ENCODE results near the gene ATP2B3. TPM values are rescaled to one million over a fixed set of nuclear protein-coding genes. Genes with fewer than 3 reads are reported as not detected.

ATP2B3 gene
- total and polyA plus RNA-seq, 9 of the 15 experiments (the other 6 are each of a cell fraction or from before 2014, with no cell fraction given), result 0.04 TPM; not detected in 8

- TF ChIP-seq, protein P1, sequence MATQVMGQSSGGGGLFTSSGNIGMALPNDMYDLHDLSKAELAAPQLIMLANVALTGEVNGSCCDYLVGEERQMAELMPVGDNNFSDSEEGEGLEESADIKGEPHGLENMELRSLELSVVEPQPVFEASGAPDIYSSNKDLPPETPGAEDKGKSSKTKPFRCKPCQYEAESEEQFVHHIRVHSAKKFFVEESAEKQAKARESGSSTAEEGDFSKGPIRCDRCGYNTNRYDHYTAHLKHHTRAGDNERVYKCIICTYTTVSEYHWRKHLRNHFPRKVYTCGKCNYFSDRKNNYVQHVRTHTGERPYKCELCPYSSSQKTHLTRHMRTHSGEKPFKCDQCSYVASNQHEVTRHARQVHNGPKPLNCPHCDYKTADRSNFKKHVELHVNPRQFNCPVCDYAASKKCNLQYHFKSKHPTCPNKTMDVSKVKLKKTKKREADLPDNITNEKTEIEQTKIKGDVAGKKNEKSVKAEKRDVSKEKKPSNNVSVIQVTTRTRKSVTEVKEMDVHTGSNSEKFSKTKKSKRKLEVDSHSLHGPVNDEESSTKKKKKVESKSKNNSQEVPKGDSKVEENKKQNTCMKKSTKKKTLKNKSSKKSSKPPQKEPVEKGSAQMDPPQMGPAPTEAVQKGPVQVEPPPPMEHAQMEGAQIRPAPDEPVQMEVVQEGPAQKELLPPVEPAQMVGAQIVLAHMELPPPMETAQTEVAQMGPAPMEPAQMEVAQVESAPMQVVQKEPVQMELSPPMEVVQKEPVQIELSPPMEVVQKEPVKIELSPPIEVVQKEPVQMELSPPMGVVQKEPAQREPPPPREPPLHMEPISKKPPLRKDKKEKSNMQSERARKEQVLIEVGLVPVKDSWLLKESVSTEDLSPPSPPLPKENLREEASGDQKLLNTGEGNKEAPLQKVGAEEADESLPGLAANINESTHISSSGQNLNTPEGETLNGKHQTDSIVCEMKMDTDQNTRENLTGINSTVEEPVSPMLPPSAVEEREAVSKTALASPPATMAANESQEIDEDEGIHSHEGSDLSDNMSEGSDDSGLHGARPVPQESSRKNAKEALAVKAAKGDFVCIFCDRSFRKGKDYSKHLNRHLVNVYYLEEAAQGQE (IDR thresholded peaks at IDR 0.05; ENCODE audit: borderline replicate concordance), result peak; percentile 96
- TF ChIP-seq, protein P1 (CRISPR knock-in tag; IDR thresholded peaks at IDR 0.05; ENCODE audit: low read depth), result peak; percentile 92
- TF ChIP-seq ZFPM2 (CRISPR knock-in tag; IDR thresholded peaks at IDR 0.05), result no peak
- TF ChIP-seq NR2C2 (CRISPR knock-in tag; IDR thresholded peaks at IDR 0.05), result no peak
- TF ChIP-seq NR2C2 (tag; IDR thresholded peaks at IDR 0.05), result peak; percentile 5; the same call in 1 of the 2 replicates
- no peak for TF ChIP-seq FOXM1 (IDR thresholded peaks at IDR 0.05; ENCODE audit: low read depth)
- no peak for TF ChIP-seq FOXM1 (CRISPR knock-in tag; IDR thresholded peaks at IDR 0.05; ENCODE audit: low read depth)
- TF ChIP-seq RBM14 (IDR thresholded peaks at IDR 0.05; ENCODE audit: borderline replicate concordance, insufficient read depth, low read depth, low read length), result no peak
- TF ChIP-seq L3MBTL2 (IDR thresholded peaks at IDR 0.05), result peak; percentile 63
- no peak for TF ChIP-seq MLX (CRISPR knock-in tag; conservative IDR thresholded peaks at IDR 0.05)
- no peak for TF ChIP-seq NFE2L1 (tag; IDR thresholded peaks at IDR 0.05; ENCODE audit: borderline replicate concordance, low read depth)
- TF ChIP-seq ZNF740 (CRISPR knock-in tag; IDR thresholded peaks at IDR 0.05), result no peak
- no peak for TF ChIP-seq ZNF740 (tag; IDR thresholded peaks at IDR 0.05)
- TF ChIP-seq GABPB1 (CRISPR knock-in tag; IDR thresholded peaks at IDR 0.05), result peak; percentile 23; the same call in 1 of the 2 replicates
- no peak for TF ChIP-seq SMARCA4 (IDR thresholded peaks at IDR 0.05)
- no peak for TF ChIP-seq ZNF76 (CRISPR knock-in tag; IDR thresholded peaks at IDR 0.05; ENCODE audit: borderline replicate concordance)
- TF ChIP-seq ZNF583 (CRISPR knock-in tag; IDR thresholded peaks at IDR 0.05), result no peak
- no peak for TF ChIP-seq RAD51 (IDR thresholded peaks at IDR 0.05; ENCODE audit: borderline replicate concordance, low read depth)
- TF ChIP-seq PRMT5 (CRISPR knock-in tag; IDR thresholded peaks at IDR 0.05), result peak; percentile 23; the same call in 1 of the 2 replicates
- 0 out of 2 replicates have a peak, but pooled peaks have one; percentile 22 for TF ChIP-seq CBFB (CRISPR knock-in tag; IDR thresholded peaks at IDR 0.05)
Observed at GRCh38 chrX:153469811-153470410, 47.5 kb upstream of the ATP2B3 start (continued).

Measured in K562 (cell line).